ENCODE measurements around the gene PRDM1.

PRDM1 gene

GRCh38 chr6:106118835-106119431, 32.8 kb downstream of the PRDM1 start:
- DNase-seq, result no peak

- DNase-seq, result no peak
Measured at GRCh38 chr6:106119546-106119945, 33.4 kb downstream of the PRDM1 start.

- no peak for DNase-seq
Measured at GRCh38 chr6:106120006-106120405, 33.9 kb downstream of the PRDM1 start.

GRCh38 chr6:106120406-106120805, 34.3 kb downstream of the PRDM1 start:
- no peak for DNase-seq

GRCh38 chr6:106122306-106122918, 36.3 kb downstream of the PRDM1 start:
- DNase-seq, result no peak

- no peak for DNase-seq
Measured at GRCh38 chr6:106122938-106123656, 37.0 kb downstream of the PRDM1 start.

- no peak for DNase-seq
Measured at GRCh38 chr6:106124015-106124414, 37.9 kb downstream of the PRDM1 start.

GRCh38 chr6:106124437-106125430, 38.6 kb downstream of the PRDM1 start:
- no peak for DNase-seq

- no peak for DNase-seq
Measured at GRCh38 chr6:106125925-106126435, 39.8 kb downstream of the PRDM1 start.

- DNase-seq, result no peak
Measured at GRCh38 chr6:106126482-106126881, 40.3 kb downstream of the PRDM1 start.

GRCh38 chr6:106128981-106129781, 43.0 kb downstream of the PRDM1 start:
- no peak for DNase-seq

- DNase-seq, result no peak
Measured at GRCh38 chr6:106132153-106132698, 46.1 kb downstream of the PRDM1 start.

GRCh38 chr6:106133040-106133439, 46.9 kb downstream of the PRDM1 start:
- DNase-seq, result no peak

- no peak for DNase-seq
Measured at GRCh38 chr6:106134087-106134770, 48.1 kb downstream of the PRDM1 start.

- DNase-seq, result no peak
Measured at GRCh38 chr6:106134906-106135634, 48.9 kb downstream of the PRDM1 start.

GRCh38 chr6:106135911-106136571, 49.9 kb downstream of the PRDM1 start:
- no peak for DNase-seq

GRCh38 chr6:106136845-106137244, 50.7 kb downstream of the PRDM1 start:
- no peak for DNase-seq

- DNase-seq, result no peak
Measured at GRCh38 chr6:106138151-106138550, 52.0 kb downstream of the PRDM1 start.

- no peak for DNase-seq
Measured at GRCh38 chr6:106141441-106142237, 55.5 kb downstream of the PRDM1 start.

Measured in NCI-H2171 (cell line).